Ishikawa (cell line): ENCODE results near the gene DGLUCY.

Source experiments
- CEBPB ChIP-seq: IDR thresholded peaks from 2 replicates; pipeline ENCODE4 v1.6.1; 2012
- CREB1 ChIP-seq: IDR thresholded peaks from 2 replicates; pipeline ENCODE4 v1.6.1; 2012; ENCODE audit warnings: low read depth
- EGR1 ChIP-seq: IDR thresholded peaks from 2 replicates; pipeline ENCODE4 v1.6.1; 2012
- EP300 ChIP-seq: IDR thresholded peaks from 2 replicates; pipeline ENCODE4 v1.6.1; 2012; ENCODE audit warnings: borderline replicate concordance
- FOXM1 ChIP-seq: IDR thresholded peaks from 2 replicates; pipeline ENCODE4 v1.6.1; 2012; ENCODE audit warnings: low read depth, borderline replicate concordance
- NFIC ChIP-seq: IDR thresholded peaks from 2 replicates; pipeline ENCODE4 v1.6.1; 2012
- TAF1 ChIP-seq: IDR thresholded peaks from 2 replicates; pipeline ENCODE4 v1.6.1; 2012; ENCODE audit warnings: low read depth, mild to moderate bottlenecking
- TCF12 ChIP-seq: IDR thresholded peaks from 2 replicates; pipeline ENCODE4 v1.6.1; 2012; ENCODE audit warnings: low read depth
- YY1 ChIP-seq: IDR thresholded peaks from 2 replicates; pipeline ENCODE4 v1.6.1; 2012; ENCODE audit warnings: low read depth
- ZBTB7A ChIP-seq: IDR thresholded peaks from 2 replicates; pipeline ENCODE4 v1.6.1; 2012; ENCODE audit warnings: low read depth
- TF ChIP-seq, protein P1 (sequence below): IDR thresholded peaks from 2 replicates; pipeline ENCODE4 v1.6.1; 2012
- TF ChIP-seq, protein P2 (sequence below): IDR thresholded peaks from 2 replicates; pipeline ENCODE4 v1.6.1; 2012
- TF ChIP-seq, protein P3 (sequence below): IDR thresholded peaks from 2 replicates; pipeline ENCODE4 v1.6.1; 2012; ENCODE audit warnings: low read depth, mild to moderate bottlenecking

DNA sequence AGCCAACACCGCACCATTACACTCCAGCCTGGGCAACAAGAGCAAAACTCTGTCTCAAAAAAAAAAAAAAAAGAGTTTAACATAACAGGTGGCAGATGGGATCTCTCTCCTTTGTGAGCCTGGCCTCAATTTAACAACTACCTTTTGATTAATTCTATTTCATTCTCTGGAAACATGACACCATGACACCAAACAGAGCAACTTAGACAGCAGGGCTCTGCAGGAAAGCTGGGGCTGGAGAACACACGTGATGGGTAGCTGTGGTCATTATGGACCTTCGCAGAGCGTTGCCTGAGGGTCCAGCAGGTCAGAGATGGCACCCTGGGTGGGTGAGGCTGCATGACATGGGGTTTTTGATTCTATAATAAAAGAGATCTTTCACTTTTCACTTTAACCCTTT, 1.7 kb upstream of the DGLUCY start:
- no peak for TF ChIP-seq CEBPB
- TF ChIP-seq, protein P1, sequence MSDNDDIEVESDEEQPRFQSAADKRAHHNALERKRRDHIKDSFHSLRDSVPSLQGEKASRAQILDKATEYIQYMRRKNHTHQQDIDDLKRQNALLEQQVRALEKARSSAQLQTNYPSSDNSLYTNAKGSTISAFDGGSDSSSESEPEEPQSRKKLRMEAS = no peak
- no peak for TF ChIP-seq EGR1
- no peak for TF ChIP-seq TAF1
- TF ChIP-seq, protein P2, sequence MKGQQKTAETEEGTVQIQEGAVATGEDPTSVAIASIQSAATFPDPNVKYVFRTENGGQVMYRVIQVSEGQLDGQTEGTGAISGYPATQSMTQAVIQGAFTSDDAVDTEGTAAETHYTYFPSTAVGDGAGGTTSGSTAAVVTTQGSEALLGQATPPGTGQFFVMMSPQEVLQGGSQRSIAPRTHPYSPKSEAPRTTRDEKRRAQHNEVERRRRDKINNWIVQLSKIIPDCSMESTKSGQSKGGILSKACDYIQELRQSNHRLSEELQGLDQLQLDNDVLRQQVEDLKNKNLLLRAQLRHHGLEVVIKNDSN = no peak
- TF ChIP-seq ZBTB7A = no peak
- TF ChIP-seq YY1 = no peak
- TF ChIP-seq, protein P3, sequence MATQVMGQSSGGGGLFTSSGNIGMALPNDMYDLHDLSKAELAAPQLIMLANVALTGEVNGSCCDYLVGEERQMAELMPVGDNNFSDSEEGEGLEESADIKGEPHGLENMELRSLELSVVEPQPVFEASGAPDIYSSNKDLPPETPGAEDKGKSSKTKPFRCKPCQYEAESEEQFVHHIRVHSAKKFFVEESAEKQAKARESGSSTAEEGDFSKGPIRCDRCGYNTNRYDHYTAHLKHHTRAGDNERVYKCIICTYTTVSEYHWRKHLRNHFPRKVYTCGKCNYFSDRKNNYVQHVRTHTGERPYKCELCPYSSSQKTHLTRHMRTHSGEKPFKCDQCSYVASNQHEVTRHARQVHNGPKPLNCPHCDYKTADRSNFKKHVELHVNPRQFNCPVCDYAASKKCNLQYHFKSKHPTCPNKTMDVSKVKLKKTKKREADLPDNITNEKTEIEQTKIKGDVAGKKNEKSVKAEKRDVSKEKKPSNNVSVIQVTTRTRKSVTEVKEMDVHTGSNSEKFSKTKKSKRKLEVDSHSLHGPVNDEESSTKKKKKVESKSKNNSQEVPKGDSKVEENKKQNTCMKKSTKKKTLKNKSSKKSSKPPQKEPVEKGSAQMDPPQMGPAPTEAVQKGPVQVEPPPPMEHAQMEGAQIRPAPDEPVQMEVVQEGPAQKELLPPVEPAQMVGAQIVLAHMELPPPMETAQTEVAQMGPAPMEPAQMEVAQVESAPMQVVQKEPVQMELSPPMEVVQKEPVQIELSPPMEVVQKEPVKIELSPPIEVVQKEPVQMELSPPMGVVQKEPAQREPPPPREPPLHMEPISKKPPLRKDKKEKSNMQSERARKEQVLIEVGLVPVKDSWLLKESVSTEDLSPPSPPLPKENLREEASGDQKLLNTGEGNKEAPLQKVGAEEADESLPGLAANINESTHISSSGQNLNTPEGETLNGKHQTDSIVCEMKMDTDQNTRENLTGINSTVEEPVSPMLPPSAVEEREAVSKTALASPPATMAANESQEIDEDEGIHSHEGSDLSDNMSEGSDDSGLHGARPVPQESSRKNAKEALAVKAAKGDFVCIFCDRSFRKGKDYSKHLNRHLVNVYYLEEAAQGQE = no peak
- no peak for TF ChIP-seq NFIC
- no peak for TF ChIP-seq CREB1
- no peak for TF ChIP-seq FOXM1
- no peak for TF ChIP-seq TCF12
- TF ChIP-seq EP300 = no peak
